Retinal pigment epithelial cell (primary cell): ENCODE results near the gene RS1.

Experiments
- DNase-seq: peaks from one replicate; pipeline ENCODE4 v3.0.0-alpha.2; 2010; ENCODE audit warnings: low read depth
- H3K4me3 ChIP-seq: 2 replicates; pipeline ENCODE4 v1.5.1; 2011; ENCODE audit warnings: mild to moderate bottlenecking, low read length, control low read depth, moderate library complexity
- CTCF ChIP-seq: conservative IDR thresholded peaks from 2 replicates; pipeline ENCODE4 v1.5.1; 2011; ENCODE audit warnings: low read depth, low read length, control low read depth, inconsistent platforms

The RS1 gene

GRCh38 chrX:18701621-18702361 is 29.9 kb upstream of the RS1 start:
- no peak for DNase-seq
- H3K4me3 ChIP-seq: no peak overlapping the region
- TF ChIP-seq CTCF: no peak

DNA sequence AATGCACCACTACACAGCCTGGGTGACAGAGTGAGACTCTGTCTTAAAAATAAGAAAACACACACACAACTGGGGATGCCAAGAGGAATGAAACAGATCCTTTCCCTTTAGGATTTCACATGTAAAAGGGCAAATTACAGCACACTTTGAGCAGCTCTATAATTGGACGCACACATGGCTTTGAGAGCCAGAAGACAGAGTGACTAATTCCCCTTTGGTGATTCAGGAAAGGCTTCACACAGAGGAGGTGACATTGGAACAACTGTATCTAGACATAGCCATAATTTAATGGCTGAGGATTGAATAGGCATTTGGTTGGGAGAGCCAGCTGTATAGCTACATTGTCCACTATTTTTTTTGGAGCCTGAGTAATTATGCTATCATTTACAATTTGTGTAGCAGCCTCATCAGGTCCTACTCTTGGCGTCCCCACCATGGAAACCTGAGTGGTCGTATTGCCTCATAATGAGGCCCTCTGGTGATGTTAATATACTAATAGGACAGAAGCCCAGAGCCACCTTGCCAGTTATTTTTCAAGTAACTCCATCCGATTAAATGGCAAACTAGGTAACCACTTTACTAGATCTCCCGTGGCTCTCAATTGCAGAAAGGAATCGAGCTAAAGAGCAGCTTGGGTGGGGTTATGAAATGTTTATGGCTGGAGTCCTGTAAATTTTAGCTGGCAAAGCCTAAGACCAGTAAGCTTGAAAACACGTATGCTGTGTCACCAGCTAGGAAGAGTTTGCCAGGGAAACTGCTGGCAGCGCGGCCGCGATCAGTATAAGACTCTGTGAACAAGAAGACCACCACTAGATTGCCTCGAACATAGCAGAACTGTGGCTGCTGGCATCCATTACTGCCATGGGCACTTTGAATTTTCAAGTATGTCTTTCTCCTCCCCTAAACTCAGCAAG is 27.1 kb upstream of the RS1 start:
- DNase-seq: no peak
- TF ChIP-seq CTCF: no peak
- no peak overlapping the region for H3K4me3 ChIP-seq

DNA sequence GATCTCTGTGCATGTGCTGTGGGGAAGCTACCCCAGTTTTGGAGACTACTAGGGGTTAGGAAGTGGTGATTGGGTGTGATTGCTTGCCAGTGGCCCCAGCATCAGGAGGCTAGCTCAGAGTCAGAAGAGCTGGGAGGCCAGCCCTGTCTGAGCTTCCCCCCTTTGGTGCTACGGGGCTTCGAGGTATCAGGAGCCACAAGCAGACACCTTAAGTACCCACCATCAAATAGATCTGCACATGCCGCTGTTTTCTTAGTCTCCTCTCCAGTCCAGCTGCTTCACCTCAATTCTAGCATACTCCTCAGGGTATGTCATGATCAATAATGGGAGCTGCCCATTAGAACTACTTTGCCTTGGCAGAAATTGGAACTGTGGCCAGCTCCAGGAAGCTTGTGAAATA is 24.7 kb upstream of the RS1 start:
- no peak for TF ChIP-seq CTCF
- no peak for DNase-seq
- no peak overlapping the region for H3K4me3 ChIP-seq

DNA sequence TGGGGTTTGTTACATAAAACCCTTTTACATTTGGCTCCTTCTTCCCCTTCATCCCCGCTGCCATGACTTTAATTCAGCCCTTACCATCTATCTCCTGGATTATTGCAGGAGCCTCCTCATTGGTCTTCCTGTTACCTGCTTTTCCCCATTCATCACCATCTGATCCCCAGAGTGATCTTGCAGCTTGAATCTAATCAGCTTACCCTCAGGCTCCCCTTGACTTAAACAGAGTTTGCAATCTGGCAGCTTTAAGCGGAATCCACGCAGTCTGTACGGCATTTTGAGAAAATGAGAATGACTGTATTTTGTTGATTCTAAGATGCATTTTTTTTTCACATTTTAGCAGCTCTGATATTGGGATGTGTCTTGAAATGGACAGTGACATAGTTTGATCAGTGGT is 20.6 kb upstream of the RS1 start:
- TF ChIP-seq CTCF: no peak
- H3K4me3 ChIP-seq: no peak overlapping the region
- DNase-seq: no peak

- no peak for TF ChIP-seq CTCF
- DNase-seq: no peak
- H3K4me3 ChIP-seq: no peak overlapping the region
These were observed 19.5 kb upstream of the RS1 start for GRCh38 chrX:18691431-18691830.

- H3K4me3 ChIP-seq: no peak overlapping the region
- DNase-seq: no peak
- TF ChIP-seq CTCF: no peak
These were observed 16.1 kb upstream of the RS1 start for GRCh38 chrX:18687856-18688495.
